Endothelial cell (in vitro differentiated cells): ENCODE results near the gene ANAPC2. TPM values are rescaled to one million over a fixed set of nuclear protein-coding genes. Genes with fewer than 3 reads are reported as not detected.

Experiments
- DNase-seq: peaks from one replicate; pipeline ENCODE4 v3.0.0; 2021; ENCODE audit warnings: low spot score
- H3K27ac Mint-ChIP-seq: one replicate; pipeline ENCODE4 v1.8.0; 2021; ENCODE audit warnings: mixed read lengths, inconsistent platforms; ENCODE audit not compliant: unreplicated experiment
- H3K27me3 Mint-ChIP-seq: one replicate; pipeline ENCODE4 v1.8.0; 2021; ENCODE audit warnings: mild to moderate bottlenecking, moderate library complexity, mixed read lengths, inconsistent platforms; ENCODE audit not compliant: unreplicated experiment
- H3K36me3 Mint-ChIP-seq: one replicate; pipeline ENCODE4 v1.8.0; 2021; ENCODE audit warnings: mild to moderate bottlenecking, low read depth, mixed read lengths, inconsistent platforms; ENCODE audit not compliant: unreplicated experiment
- H3K4me1 Mint-ChIP-seq: one replicate; pipeline ENCODE4 v1.8.0; 2021; ENCODE audit warnings: mild to moderate bottlenecking, mixed read lengths, inconsistent platforms; ENCODE audit not compliant: unreplicated experiment
- H3K4me3 Mint-ChIP-seq: one replicate; pipeline ENCODE4 v1.8.0; 2021; ENCODE audit warnings: mild to moderate bottlenecking, mixed read lengths, inconsistent platforms; ENCODE audit not compliant: unreplicated experiment
- H3K9me3 Mint-ChIP-seq: one replicate; pipeline ENCODE4 v1.8.0; 2021; ENCODE audit warnings: mixed read lengths, inconsistent platforms; ENCODE audit not compliant: unreplicated experiment
- total RNA-seq: library from RNA; stranded (reverse); fragmentation: NEBNext Ultra II Directional; extraction: Animal tissue kit (Norgen Biotek cat#: 25700); gene quantifications from one replicate; pipeline ENCODE4 v1.2.1, GENCODE V29; 2021; ENCODE audit not compliant: unreplicated experiment
- TF ChIP-seq, protein P1 (sequence below): fragments of 200-600 bp; sonication (generic); IDR thresholded peaks from one replicate; pipeline ENCODE4 v1.5.0; 2021; ENCODE audit warnings: antibody characterized with exemption; ENCODE audit not compliant: unreplicated experiment

Gene ANAPC2
- total RNA-seq, 1 donor from 2014 or later: 76.8 TPM

DNA sequence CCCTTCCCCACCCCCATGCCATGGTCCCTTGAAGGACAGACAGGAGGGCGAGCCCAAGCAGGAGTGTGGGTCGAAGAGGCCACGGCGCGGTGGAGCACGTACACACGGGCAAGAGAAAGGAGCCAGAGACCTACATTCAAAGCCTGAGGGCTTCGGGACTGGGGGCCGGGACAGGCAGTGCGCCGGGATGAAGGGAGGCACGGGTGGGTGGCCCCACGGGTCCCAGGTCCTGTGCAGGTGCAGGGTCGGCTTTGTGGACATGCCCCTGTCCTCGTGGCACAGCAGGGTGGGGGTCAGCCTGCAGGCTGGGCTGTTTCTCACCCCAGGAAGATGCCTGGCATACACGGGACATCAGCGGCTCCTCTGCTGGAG lies 28.3 kb downstream of the ANAPC2 start:
- TF ChIP-seq, protein P1, sequence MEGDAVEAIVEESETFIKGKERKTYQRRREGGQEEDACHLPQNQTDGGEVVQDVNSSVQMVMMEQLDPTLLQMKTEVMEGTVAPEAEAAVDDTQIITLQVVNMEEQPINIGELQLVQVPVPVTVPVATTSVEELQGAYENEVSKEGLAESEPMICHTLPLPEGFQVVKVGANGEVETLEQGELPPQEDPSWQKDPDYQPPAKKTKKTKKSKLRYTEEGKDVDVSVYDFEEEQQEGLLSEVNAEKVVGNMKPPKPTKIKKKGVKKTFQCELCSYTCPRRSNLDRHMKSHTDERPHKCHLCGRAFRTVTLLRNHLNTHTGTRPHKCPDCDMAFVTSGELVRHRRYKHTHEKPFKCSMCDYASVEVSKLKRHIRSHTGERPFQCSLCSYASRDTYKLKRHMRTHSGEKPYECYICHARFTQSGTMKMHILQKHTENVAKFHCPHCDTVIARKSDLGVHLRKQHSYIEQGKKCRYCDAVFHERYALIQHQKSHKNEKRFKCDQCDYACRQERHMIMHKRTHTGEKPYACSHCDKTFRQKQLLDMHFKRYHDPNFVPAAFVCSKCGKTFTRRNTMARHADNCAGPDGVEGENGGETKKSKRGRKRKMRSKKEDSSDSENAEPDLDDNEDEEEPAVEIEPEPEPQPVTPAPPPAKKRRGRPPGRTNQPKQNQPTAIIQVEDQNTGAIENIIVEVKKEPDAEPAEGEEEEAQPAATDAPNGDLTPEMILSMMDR: no peak
- H3K4me1 Mint-ChIP-seq: peaks cover 2% of the 10 kb centered on the region
- no peaks in the 10 kb centered on the region for H3K36me3 Mint-ChIP-seq
- H3K27me3 Mint-ChIP-seq: peaks cover 23% of the 10 kb centered on the region
- DNase-seq: no peak
- no peak overlapping the region for H3K4me3 Mint-ChIP-seq
- no peaks in the 10 kb centered on the region for H3K9me3 Mint-ChIP-seq
- H3K27ac Mint-ChIP-seq: no peak overlapping the region

GRCh38 chr9:137159105-137160053 lies 29.0 kb downstream of the ANAPC2 start:
- H3K4me3 Mint-ChIP-seq: no peak overlapping the region
- H3K27ac Mint-ChIP-seq: no peak overlapping the region
- no peaks in the 10 kb centered on the region for H3K36me3 Mint-ChIP-seq
- TF ChIP-seq, protein P1: no peak
- DNase-seq: no peak
- H3K27me3 Mint-ChIP-seq: peaks cover 22% of the 10 kb centered on the region
- peaks cover 2% of the 10 kb centered on the region for H3K4me1 Mint-ChIP-seq
- H3K9me3 Mint-ChIP-seq: no peaks in the 10 kb centered on the region

DNA sequence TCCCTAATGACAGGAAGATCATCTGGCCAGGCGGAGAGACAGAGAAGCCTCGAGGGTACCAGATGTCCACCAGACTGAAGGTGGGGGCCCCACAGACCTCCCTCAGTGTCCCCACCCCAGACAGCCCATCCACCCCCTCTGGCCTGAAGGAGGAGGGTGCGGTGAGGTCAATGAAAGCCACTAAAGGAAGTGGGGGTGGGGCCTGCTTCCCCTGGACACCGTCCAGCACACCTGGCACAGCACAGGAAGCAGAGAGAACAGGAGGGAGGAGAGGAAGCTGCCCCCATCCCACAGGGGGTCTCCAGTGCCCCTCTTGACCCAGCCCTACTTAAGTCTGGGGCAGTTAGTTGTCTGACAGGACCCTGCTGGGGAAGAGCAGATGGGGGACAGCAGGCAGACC lies 29.7 kb downstream of the ANAPC2 start:
- no peak for DNase-seq
- H3K4me3 Mint-ChIP-seq: no peak overlapping the region
- no peaks in the 10 kb centered on the region for H3K36me3 Mint-ChIP-seq
- peaks cover 2% of the 10 kb centered on the region for H3K4me1 Mint-ChIP-seq
- TF ChIP-seq, protein P1: no peak
- H3K27ac Mint-ChIP-seq: no peak overlapping the region
- H3K9me3 Mint-ChIP-seq: no peaks in the 10 kb centered on the region
- H3K27me3 Mint-ChIP-seq: peaks cover 18% of the 10 kb centered on the region

DNA sequence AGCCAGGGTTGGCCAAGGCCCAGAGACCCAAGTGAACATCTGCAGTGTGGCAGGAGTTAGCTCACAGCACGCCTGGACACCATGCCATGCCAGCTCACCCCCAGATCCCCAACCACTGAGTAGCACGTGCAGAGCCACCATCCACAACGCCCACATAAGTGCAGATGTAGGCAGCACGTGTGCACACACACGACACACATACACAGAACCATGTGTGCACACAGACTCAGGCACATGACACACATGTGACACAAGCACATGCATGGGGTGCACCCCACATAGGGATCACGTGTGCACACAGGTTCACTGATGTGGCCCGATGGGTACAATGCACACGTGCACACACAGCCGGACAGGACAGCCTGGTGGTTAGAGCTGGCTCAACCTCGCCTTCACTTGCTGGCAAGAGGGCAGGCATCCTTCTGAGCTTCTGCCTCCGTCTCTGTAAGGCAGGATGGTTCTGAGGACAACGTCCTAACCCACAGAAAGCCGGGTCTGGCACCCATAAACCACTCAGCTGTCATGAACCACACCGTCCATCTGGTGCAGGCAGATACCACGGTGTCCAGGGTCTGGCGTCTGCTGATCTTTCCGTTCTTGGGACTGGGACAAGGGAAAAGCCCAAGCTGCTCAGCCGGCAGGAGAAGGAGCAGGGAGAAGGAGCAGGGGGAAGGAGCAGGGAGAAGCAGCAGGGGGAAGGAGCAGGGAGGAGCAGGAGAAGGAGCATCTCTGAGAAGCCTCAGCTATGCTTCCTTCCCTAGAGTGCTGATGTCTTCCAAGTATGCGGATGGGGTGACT lies 30.5 kb downstream of the ANAPC2 start:
- no peak overlapping the region for H3K4me3 Mint-ChIP-seq
- TF ChIP-seq, protein P1: no peak
- peaks cover 18% of the 10 kb centered on the region for H3K27me3 Mint-ChIP-seq
- no peaks in the 10 kb centered on the region for H3K9me3 Mint-ChIP-seq
- no peak overlapping the region for H3K27ac Mint-ChIP-seq
- peaks cover 2% of the 10 kb centered on the region for H3K4me1 Mint-ChIP-seq
- H3K36me3 Mint-ChIP-seq: no peaks in the 10 kb centered on the region
- DNase-seq: no peak
